ENCODE data around the gene OXSR1. TPM values are rescaled to one million over a fixed set of nuclear protein-coding genes. Genes with fewer than 3 reads are reported as not detected.

The OXSR1 gene
- total and polyA plus RNA-seq, 4 donors = 4.3 to 24.7 (median 12.2) TPM

DNA sequence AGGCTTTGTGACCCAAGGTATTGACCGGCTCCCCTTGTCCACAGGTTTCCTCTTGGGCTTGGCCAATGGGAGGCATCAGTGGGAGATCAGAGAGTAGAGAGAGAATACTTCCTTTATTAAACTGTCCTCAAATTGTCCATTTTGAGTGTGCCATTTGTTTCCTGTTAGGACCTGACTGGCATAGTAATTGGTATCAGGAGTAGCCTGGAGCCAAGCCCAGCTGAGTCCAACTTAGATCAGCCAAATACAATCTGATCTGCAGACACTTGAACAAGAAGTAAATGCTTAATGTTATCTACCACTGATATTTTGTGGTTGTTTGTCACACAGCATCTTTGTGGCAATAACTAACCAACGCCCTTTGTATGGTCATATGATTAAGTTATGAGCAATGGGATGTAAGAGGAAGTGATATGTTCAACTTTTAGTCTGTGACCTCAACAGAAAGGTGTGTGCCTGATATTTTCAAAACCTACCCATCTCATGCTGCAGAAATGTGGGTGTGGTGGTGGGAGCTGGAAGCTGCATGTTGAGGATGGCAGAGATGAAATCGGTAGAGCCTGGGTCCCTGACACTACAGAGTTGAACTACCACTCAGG lies 13.6 kb upstream of the OXSR1 start:
- Histone ChIP-seq H3K9me3 (ENCODE audit: control insufficient read depth in 4 of 4, low read length in 3 of 4) (no peaks in the 10 kb centered on the region), H3K27me3 (ENCODE audit: control insufficient read depth in 4 of 4, insufficient read depth in 4 of 4, low read length in 3 of 4) (no peaks in the 10 kb centered on the region), H3K9ac (ENCODE audit: low read depth in 1 of 2, low read length in 2 of 2) (no peak overlapping the region), H3K36me3 (ENCODE audit: control insufficient read depth in 4 of 4, insufficient read depth in 3 of 4, low read depth in 1 of 4, low read length in 3 of 4) (no peaks in the 10 kb centered on the region), H3K27ac (ENCODE audit: low read depth in 1 of 2, low read length in 2 of 2) (peak overlapping the region in 1 of 2 donors; percentile 19), H3K4me1 (ENCODE audit: control insufficient read depth in 4 of 4, insufficient read depth in 4 of 4, low read length in 3 of 4) (no peaks in the 10 kb centered on the region), H3K4me3 (ENCODE audit: low read depth in 1 of 3, low read length in 3 of 3) (no peak overlapping the region)
- WGBS = 88% methylated on average over 3 of the region's 3 CpGs
- no peak for TF ChIP-seq YY1 (IDR thresholded peaks at IDR 0.05)
- TF ChIP-seq, protein P1, sequence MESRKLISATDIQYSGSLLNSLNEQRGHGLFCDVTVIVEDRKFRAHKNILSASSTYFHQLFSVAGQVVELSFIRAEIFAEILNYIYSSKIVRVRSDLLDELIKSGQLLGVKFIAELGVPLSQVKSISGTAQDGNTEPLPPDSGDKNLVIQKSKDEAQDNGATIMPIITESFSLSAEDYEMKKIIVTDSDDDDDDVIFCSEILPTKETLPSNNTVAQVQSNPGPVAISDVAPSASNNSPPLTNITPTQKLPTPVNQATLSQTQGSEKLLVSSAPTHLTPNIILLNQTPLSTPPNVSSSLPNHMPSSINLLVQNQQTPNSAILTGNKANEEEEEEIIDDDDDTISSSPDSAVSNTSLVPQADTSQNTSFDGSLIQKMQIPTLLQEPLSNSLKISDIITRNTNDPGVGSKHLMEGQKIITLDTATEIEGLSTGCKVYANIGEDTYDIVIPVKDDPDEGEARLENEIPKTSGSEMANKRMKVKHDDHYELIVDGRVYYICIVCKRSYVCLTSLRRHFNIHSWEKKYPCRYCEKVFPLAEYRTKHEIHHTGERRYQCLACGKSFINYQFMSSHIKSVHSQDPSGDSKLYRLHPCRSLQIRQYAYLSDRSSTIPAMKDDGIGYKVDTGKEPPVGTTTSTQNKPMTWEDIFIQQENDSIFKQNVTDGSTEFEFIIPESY (IDR thresholded peaks at IDR 0.05) = no peak
- no peak for TF ChIP-seq HNF4G (IDR thresholded peaks at IDR 0.05)
- TF ChIP-seq TAF1 (conservative IDR thresholded peaks at IDR 0.05) = no peak
- TF ChIP-seq, protein P2, sequence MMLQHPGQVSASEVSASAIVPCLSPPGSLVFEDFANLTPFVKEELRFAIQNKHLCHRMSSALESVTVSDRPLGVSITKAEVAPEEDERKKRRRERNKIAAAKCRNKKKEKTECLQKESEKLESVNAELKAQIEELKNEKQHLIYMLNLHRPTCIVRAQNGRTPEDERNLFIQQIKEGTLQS (IDR thresholded peaks at IDR 0.05) = no peak
- TF ChIP-seq RXRA (IDR thresholded peaks at IDR 0.05) = no peak
- no peak for DNase-seq (ENCODE audit: low spot score)

DNA sequence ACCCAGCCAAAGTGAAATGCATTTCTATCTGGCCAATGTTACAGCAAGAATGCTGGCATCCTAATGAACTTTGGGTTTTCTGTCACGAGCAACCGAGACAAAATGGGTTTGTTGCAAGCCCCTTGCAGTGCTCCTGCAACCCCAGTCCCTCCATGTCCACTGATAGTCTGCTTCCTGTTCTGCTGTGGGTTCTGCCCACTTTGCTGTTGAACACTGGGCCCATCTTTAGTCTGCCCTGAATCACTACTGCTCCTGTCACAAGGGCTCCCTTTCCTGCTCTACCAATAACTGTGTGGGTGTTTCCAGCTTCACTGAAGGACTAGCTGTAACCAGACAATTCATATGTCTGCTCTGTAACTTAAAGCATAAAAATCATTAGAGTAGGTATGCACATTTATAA lies 12.7 kb upstream of the OXSR1 start:
- 94% methylated on average over 2 of the region's 2 CpGs for WGBS
- no peak overlapping the region for H3K27ac ChIP-seq (ENCODE audit: low read depth in 1 of 2, low read length in 2 of 2)

More for the DNA sequence above, 12.7 kb upstream of the OXSR1 start:
- DNase-seq (ENCODE audit: low spot score) = no peak
- H3K4me3 ChIP-seq (ENCODE audit: low read depth in 1 of 3, low read length in 3 of 3) = no peak overlapping the region
- H3K9me3 ChIP-seq (ENCODE audit: control insufficient read depth in 4 of 4, low read length in 3 of 4) = no peaks in the 10 kb centered on the region
- H3K36me3 ChIP-seq (ENCODE audit: control insufficient read depth in 4 of 4, insufficient read depth in 3 of 4, low read depth in 1 of 4, low read length in 3 of 4) = no peaks in the 10 kb centered on the region
- TF ChIP-seq, protein P3, sequence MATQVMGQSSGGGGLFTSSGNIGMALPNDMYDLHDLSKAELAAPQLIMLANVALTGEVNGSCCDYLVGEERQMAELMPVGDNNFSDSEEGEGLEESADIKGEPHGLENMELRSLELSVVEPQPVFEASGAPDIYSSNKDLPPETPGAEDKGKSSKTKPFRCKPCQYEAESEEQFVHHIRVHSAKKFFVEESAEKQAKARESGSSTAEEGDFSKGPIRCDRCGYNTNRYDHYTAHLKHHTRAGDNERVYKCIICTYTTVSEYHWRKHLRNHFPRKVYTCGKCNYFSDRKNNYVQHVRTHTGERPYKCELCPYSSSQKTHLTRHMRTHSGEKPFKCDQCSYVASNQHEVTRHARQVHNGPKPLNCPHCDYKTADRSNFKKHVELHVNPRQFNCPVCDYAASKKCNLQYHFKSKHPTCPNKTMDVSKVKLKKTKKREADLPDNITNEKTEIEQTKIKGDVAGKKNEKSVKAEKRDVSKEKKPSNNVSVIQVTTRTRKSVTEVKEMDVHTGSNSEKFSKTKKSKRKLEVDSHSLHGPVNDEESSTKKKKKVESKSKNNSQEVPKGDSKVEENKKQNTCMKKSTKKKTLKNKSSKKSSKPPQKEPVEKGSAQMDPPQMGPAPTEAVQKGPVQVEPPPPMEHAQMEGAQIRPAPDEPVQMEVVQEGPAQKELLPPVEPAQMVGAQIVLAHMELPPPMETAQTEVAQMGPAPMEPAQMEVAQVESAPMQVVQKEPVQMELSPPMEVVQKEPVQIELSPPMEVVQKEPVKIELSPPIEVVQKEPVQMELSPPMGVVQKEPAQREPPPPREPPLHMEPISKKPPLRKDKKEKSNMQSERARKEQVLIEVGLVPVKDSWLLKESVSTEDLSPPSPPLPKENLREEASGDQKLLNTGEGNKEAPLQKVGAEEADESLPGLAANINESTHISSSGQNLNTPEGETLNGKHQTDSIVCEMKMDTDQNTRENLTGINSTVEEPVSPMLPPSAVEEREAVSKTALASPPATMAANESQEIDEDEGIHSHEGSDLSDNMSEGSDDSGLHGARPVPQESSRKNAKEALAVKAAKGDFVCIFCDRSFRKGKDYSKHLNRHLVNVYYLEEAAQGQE (IDR thresholded peaks at IDR 0.05) = no peak
- TF ChIP-seq FOXA2 (IDR thresholded peaks at IDR 0.05) (no peak), YY1 (IDR thresholded peaks at IDR 0.05) (no peak), HNF4A (conservative IDR thresholded peaks at IDR 0.05) (no peak), HNF4G (IDR thresholded peaks at IDR 0.05) (no peak), EGR1 (IDR thresholded peaks at IDR 0.05; ENCODE audit: low read depth in 2 of 2) (no peak)
- TF ChIP-seq, protein P2 (IDR thresholded peaks at IDR 0.05) = no peak
- H3K9ac ChIP-seq (ENCODE audit: low read depth in 1 of 2, low read length in 2 of 2) = no peak overlapping the region
- H3K4me1 ChIP-seq (ENCODE audit: control insufficient read depth in 4 of 4, insufficient read depth in 4 of 4, low read length in 3 of 4) = no peaks in the 10 kb centered on the region
- no peaks in the 10 kb centered on the region for H3K27me3 ChIP-seq (ENCODE audit: control insufficient read depth in 4 of 4, insufficient read depth in 4 of 4, low read length in 3 of 4)

Data from liver (tissue), 9 donors.